GM18508 (cell line): ENCODE measurements around the gene PAK1IP1.
"Not testable (repeated sequence)": the region's sequence is repeated elsewhere in the genome, so short reads cannot be mapped to it uniquely, and the experiment has no call there.

ENCODE experiments used
- ATAC-seq: cut with Tn5 transposase; IDR thresholded peaks from one replicate; pipeline ENCODE4 v1.9.1; 2021; ENCODE audit warnings: moderate number of reproducible peaks; ENCODE audit not compliant: insufficient read depth, unreplicated experiment

PAK1IP1 gene

GRCh38 chr6:10740061-10740460 is 45.3 kb downstream of the PAK1IP1 start:
- ATAC-seq = no peak

- ATAC-seq = not testable (repeated sequence)
Measured at GRCh38 chr6:10741643-10742042, 46.9 kb downstream of the PAK1IP1 start.

- ATAC-seq = no peak
Measured at GRCh38 chr6:10742251-10742650, 47.5 kb downstream of the PAK1IP1 start.

GRCh38 chr6:10743515-10743914 is 48.7 kb downstream of the PAK1IP1 start:
- ATAC-seq = no peak

- ATAC-seq = no peak
Measured at GRCh38 chr6:10745116-10745515, 50.3 kb downstream of the PAK1IP1 start.

- no peak for ATAC-seq
Measured at GRCh38 chr6:10746915-10747250, 52.1 kb downstream of the PAK1IP1 start.

- peak; percentile 83 for ATAC-seq
Measured at GRCh38 chr6:10747251-10747972, 52.6 kb downstream of the PAK1IP1 start, which contains the start of gene TMEM14B. TMEM14B (plus strand) TSS chr6:10747805; CDS start chr6:10749246, 1,441 bp downstream.

- ATAC-seq = no peak
Measured at GRCh38 chr6:10749734-10750133, 55.0 kb downstream of the PAK1IP1 start.

GRCh38 chr6:10750568-10750967 is 55.8 kb downstream of the PAK1IP1 start:
- ATAC-seq = not testable (repeated sequence)

- ATAC-seq = not testable (repeated sequence)
Measured at GRCh38 chr6:10751757-10752156, 57.0 kb downstream of the PAK1IP1 start.

- ATAC-seq = no peak
Measured at GRCh38 chr6:10756085-10756484, 61.3 kb downstream of the PAK1IP1 start.
